K562 (cell line): ENCODE results near the gene NINL. TPM values are rescaled to one million over a fixed set of nuclear protein-coding genes. Genes with fewer than 3 reads are reported as not detected.

Experiments used
- ATF7 ChIP-seq: fragments of 450-650 bp; IDR thresholded peaks from 2 replicates; pipeline ENCODE4 v1.7.1; 2014; ENCODE audit warnings: mild to moderate bottlenecking, moderate library complexity
- CAMTA2 ChIP-seq: fragments of 250-450 bp; sonication (Bioruptor Pico); conservative IDR thresholded peaks from 2 replicates; pipeline ENCODE4 v1.5.1; 2022
- GATA2 ChIP-seq: sonication (generic); formaldehyde crosslinking; IDR thresholded peaks from 2 replicates; pipeline ENCODE4 v1.4.0; 2020; ENCODE audit warnings: mild to moderate bottlenecking, missing genetic modification reagents
- HMG20B ChIP-seq: fragments of 250-450 bp; sonication (Bioruptor Pico); IDR thresholded peaks from 2 replicates; pipeline ENCODE4 v1.5.0; 2021; ENCODE audit warnings: mild to moderate bottlenecking
- POLR2AphosphoS2 ChIP-seq: IDR thresholded peaks from 2 replicates; pipeline ENCODE4 v1.6.1; 2012; ENCODE audit warnings: low read length, improper control_type of control experiment
- PPARD ChIP-seq: fragments of 250-450 bp; sonication (Bioruptor Pico); IDR thresholded peaks from 2 replicates; pipeline ENCODE4 v1.8.0; 2022; ENCODE audit warnings: inconsistent platforms, mild to moderate bottlenecking, moderate library complexity
- PYGO2 ChIP-seq: fragments of 450-650 bp; IDR thresholded peaks from 2 replicates; pipeline ENCODE4 v1.6.1; 2016; ENCODE audit warnings: mild to moderate bottlenecking, missing genetic modification characterization, moderate library complexity, missing compliant biosample characterization
- RCOR1 ChIP-seq, 2 experiments: IDR thresholded peaks; 2 replicates each; pipeline ENCODE4 v1.6.1; 2012; ENCODE audit warnings: low read depth in 2 of 2, low read length in 2 of 2, borderline replicate concordance in 1 of 2, improper control_type of control experiment in 1 of 2
- TAF1 ChIP-seq: IDR thresholded peaks from 2 replicates; pipeline ENCODE4 v1.6.1; 2011; ENCODE audit warnings: mild to moderate bottlenecking, low read length, moderate library complexity; ENCODE audit not compliant: insufficient read depth, control insufficient read depth, severe bottlenecking; ENCODE audit errors: extremely low read depth
- TAF15 ChIP-seq: fragments of 200-400 bp; formaldehyde crosslinking; IDR thresholded peaks from 2 replicates; pipeline ENCODE4 v1.6.1; 2017; ENCODE audit warnings: mild to moderate bottlenecking, low read depth, low read length, moderate library complexity
- XRCC3 ChIP-seq: fragments of 450-650 bp; IDR thresholded peaks from 2 replicates; pipeline ENCODE4 v1.6.1; 2017; ENCODE audit warnings: mild to moderate bottlenecking, moderate library complexity
- ZBTB17 ChIP-seq: fragments of 450-650 bp; formaldehyde crosslinking; IDR thresholded peaks from 2 replicates; pipeline ENCODE4 v1.4.0; 2020; ENCODE audit warnings: mild to moderate bottlenecking
- ZKSCAN8 ChIP-seq: fragments of 200-800 bp; sonication (Bioruptor generic); IDR thresholded peaks from 2 replicates; pipeline ENCODE4 v1.6.1; 2016; ENCODE audit warnings: missing genetic modification characterization, missing compliant biosample characterization
- ZNF644 ChIP-seq: fragments of 200-800 bp; sonication (Bioruptor generic); IDR thresholded peaks from 2 replicates; pipeline ENCODE4 v1.6.1; 2016; ENCODE audit warnings: low read depth, missing genetic modification characterization, missing compliant biosample characterization
- polyA plus RNA-seq, 8 experiments: library from polyadenylated mRNA; depleted of rRNA in 4 of 8; stranded (reverse) in 5 of 8; unstranded in 3 of 8; fragments of >200 nt; fragmentation: Nextera tagmentation in 2 of 8; fragmentation: Illumina TruSeq in 1 of 8; extraction: Ambion mirVana in 2 of 8; extraction: Trizol in 1 of 8; gene quantifications; 2 replicates each; pipeline versions ENCODE4 v1.2.1 to v1.2.3, GENCODE V29; 2011 to 2014; ENCODE audit warnings: inconsistent platforms in 1 of 8, missing spikeins in 1 of 8
- total RNA-seq, 7 experiments: library from RNA; depleted of rRNA in 6 of 7; stranded (reverse); fragments of >200 nt in 6 of 7; fragmentation: Illumina TruSeq in 2 of 7; extraction: Trizol in 2 of 7; gene quantifications; 2 replicates each; pipeline versions ENCODE4 v1.2.1 to v1.2.3, GENCODE V29; 2011 to 2021; ENCODE audit warnings: low replicate concordance in 1 of 7
- TF ChIP-seq, protein P1 (sequence below): sonication (generic); formaldehyde crosslinking; IDR thresholded peaks from 2 replicates; pipeline ENCODE4 v1.8.0; 2022; ENCODE audit warnings: missing genetic modification reagents, mild to moderate bottlenecking, borderline replicate concordance

The NINL gene
- total and polyA plus RNA-seq, 9 of the 15 experiments (the other 6 are each of a cell fraction or from before 2014, with no cell fraction given): 0.03 to 0.22 (median 0.05) TPM; not detected in 5

GRCh38 chr20:25470045-25470444, 115.3 kb downstream of the NINL start (continued):
- TF ChIP-seq XRCC3: no peak
- TF ChIP-seq ATF7: no peak
- TF ChIP-seq TAF15: no peak
- TF ChIP-seq CAMTA2: no peak
- no peak for TF ChIP-seq POLR2AphosphoS2
- TF ChIP-seq RCOR1 (IDR thresholded peaks at IDR 0.05; ENCODE audit: borderline replicate concordance in 1 of 2, low read depth in 2 of 2, low read length in 2 of 2): 0 out of 4 replicates have a peak, but pooled peaks of 1 of the 2 experiments have one; percentile 18
- TF ChIP-seq PPARD (CRISPR knock-in tag): no peak
- no peak for TF ChIP-seq GATA2 (CRISPR knock-in tag)
- TF ChIP-seq ZBTB17: no peak
- TF ChIP-seq ZNF644: no peak
- TF ChIP-seq TAF1: no peak
- TF ChIP-seq HMG20B (CRISPR knock-in tag): no peak
- no peak for TF ChIP-seq PYGO2 (tag)
- no peak for TF ChIP-seq ZKSCAN8 (CRISPR knock-in tag)
- TF ChIP-seq, protein P1, sequence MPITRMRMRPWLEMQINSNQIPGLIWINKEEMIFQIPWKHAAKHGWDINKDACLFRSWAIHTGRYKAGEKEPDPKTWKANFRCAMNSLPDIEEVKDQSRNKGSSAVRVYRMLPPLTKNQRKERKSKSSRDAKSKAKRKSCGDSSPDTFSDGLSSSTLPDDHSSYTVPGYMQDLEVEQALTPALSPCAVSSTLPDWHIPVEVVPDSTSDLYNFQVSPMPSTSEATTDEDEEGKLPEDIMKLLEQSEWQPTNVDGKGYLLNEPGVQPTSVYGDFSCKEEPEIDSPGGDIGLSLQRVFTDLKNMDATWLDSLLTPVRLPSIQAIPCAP (CRISPR knock-in tag): no peak
